WTC11 (cell line): ENCODE data around the gene ABCB4.

ENCODE experiments used
- ATF2 ChIP-seq: sonication (generic); formaldehyde crosslinking; IDR thresholded peaks from 2 replicates; pipeline ENCODE4 v1.8.1; 2022; ENCODE audit warnings: low read depth, missing genetic modification reagents, borderline replicate concordance
- CTCF ChIP-seq: fragments of 200-600 bp; IDR thresholded peaks from 2 replicates; pipeline ENCODE4 v1.8.0; 2022; ENCODE audit warnings: antibody characterized with exemption
- ETV6 ChIP-seq: sonication (generic); formaldehyde crosslinking; IDR thresholded peaks from 2 replicates; pipeline ENCODE4 v1.8.1; 2022; ENCODE audit warnings: mild to moderate bottlenecking, missing genetic modification reagents
- IRF2 ChIP-seq: sonication (generic); formaldehyde crosslinking; IDR thresholded peaks from 2 replicates; pipeline ENCODE4 v1.8.0; 2022; ENCODE audit warnings: low read depth, missing genetic modification reagents, borderline replicate concordance
- JUN ChIP-seq: sonication (generic); formaldehyde crosslinking; IDR thresholded peaks from 2 replicates; pipeline ENCODE4 v1.8.0; 2023; ENCODE audit warnings: mild to moderate bottlenecking, missing genetic modification reagents
- KAT7 ChIP-seq: sonication (generic); formaldehyde crosslinking; IDR thresholded peaks from 2 replicates; pipeline ENCODE4 v1.8.1; 2023; ENCODE audit warnings: missing genetic modification reagents, mild to moderate bottlenecking, borderline replicate concordance
- MAX ChIP-seq: sonication (generic); formaldehyde crosslinking; IDR thresholded peaks from 2 replicates; pipeline ENCODE4 v1.8.0; 2022; ENCODE audit warnings: mild to moderate bottlenecking, missing genetic modification reagents
- MXD4 ChIP-seq: fragments of 250-450 bp; sonication (Bioruptor Pico); IDR thresholded peaks from 2 replicates; pipeline ENCODE4 v1.8.0; 2021; ENCODE audit warnings: mild to moderate bottlenecking, moderate library complexity, borderline replicate concordance
- NFYB ChIP-seq: sonication (generic); formaldehyde crosslinking; conservative IDR thresholded peaks from 2 replicates; pipeline ENCODE4 v1.8.0; 2022; ENCODE audit warnings: low read depth, missing genetic modification reagents
- SMAD3 ChIP-seq: sonication (generic); formaldehyde crosslinking; IDR thresholded peaks from 2 replicates; pipeline ENCODE4 v1.8.0; 2022; ENCODE audit warnings: missing genetic modification reagents, mild to moderate bottlenecking, borderline replicate concordance
- USF2 ChIP-seq: sonication (generic); formaldehyde crosslinking; IDR thresholded peaks from 2 replicates; pipeline ENCODE4 v1.8.1; 2023; ENCODE audit warnings: mild to moderate bottlenecking, missing genetic modification reagents, moderate library complexity
- ZNF138 ChIP-seq: sonication (generic); formaldehyde crosslinking; conservative IDR thresholded peaks from 2 replicates; pipeline ENCODE4 v1.8.1; 2022; ENCODE audit warnings: mild to moderate bottlenecking, moderate library complexity, missing genetic modification reagents
- ZNF396 ChIP-seq: fragments of 250-450 bp; sonication (Bioruptor Pico); IDR thresholded peaks from 2 replicates; pipeline ENCODE4 v1.8.0; 2021; ENCODE audit warnings: mild to moderate bottlenecking, moderate library complexity, borderline replicate concordance
- ZNF423 ChIP-seq: fragments of 250-450 bp; sonication (Bioruptor Pico); IDR thresholded peaks from 2 replicates; pipeline ENCODE4 v2.1.2; 2022; ENCODE audit warnings: mild to moderate bottlenecking, moderate library complexity

- TF ChIP-seq ETV6, result no peak
- no peak for TF ChIP-seq MXD4 (CRISPR knock-in tag)
- no peak for TF ChIP-seq SMAD3 (CRISPR knock-in tag)
- TF ChIP-seq JUN (CRISPR knock-in tag), result no peak
- no peak for TF ChIP-seq ZNF396 (CRISPR knock-in tag)
- TF ChIP-seq MAX (CRISPR knock-in tag), result no peak
- TF ChIP-seq IRF2 (CRISPR knock-in tag), result no peak
- TF ChIP-seq NFYB (CRISPR knock-in tag), result no peak
- no peak for TF ChIP-seq USF2
- TF ChIP-seq ZNF138 (CRISPR knock-in tag), result no peak
- no peak for TF ChIP-seq ZNF423 (CRISPR knock-in tag)
- no peak for TF ChIP-seq CTCF
- TF ChIP-seq KAT7, result no peak
- TF ChIP-seq ATF2 (CRISPR knock-in tag), result no peak
These were observed 106.3 kb downstream of the ABCB4 start for GRCh38 chr7:87369216-87369615.
